Spinal cord (tissue), 10 donors: Measurements from ENCODE around the gene MRS2. TPM values are rescaled to one million over a fixed set of nuclear protein-coding genes. Genes with fewer than 3 reads are reported as not detected.

Source experiments
- DNase-seq, 6 donors: peaks; one replicate each; pipeline versions ENCODE4 v3.0.0 to v3.0.0-alpha.2; 2013 to 2015; ENCODE audit warnings: low spot score in 6 of 6, low read depth in 4 of 6
- H3K27ac ChIP-seq: one replicate; pipeline ENCODE4 v1.5.1; 2013; ENCODE audit warnings: low read depth, low read length, control low read depth
- H3K27me3 ChIP-seq: one replicate; pipeline ENCODE4 v1.6.1; 2013; ENCODE audit warnings: low read length; ENCODE audit not compliant: control insufficient read depth, insufficient read depth
- H3K36me3 ChIP-seq: one replicate; pipeline ENCODE4 v1.6.1; 2013; ENCODE audit warnings: low read length; ENCODE audit not compliant: control insufficient read depth, insufficient read depth
- H3K4me1 ChIP-seq: one replicate; pipeline ENCODE4 v1.6.1; 2013; ENCODE audit warnings: low read length; ENCODE audit not compliant: control insufficient read depth, insufficient read depth
- H3K4me3 ChIP-seq: one replicate; pipeline ENCODE4 v1.5.1; 2013; ENCODE audit warnings: low read depth, low read length, control low read depth
- H3K9me3 ChIP-seq: one replicate; pipeline ENCODE4 v1.6.1; 2013; ENCODE audit warnings: low read length; ENCODE audit not compliant: control insufficient read depth, insufficient read depth
- WGBS: methylation state at CpG from one replicate; pipeline ENCODE4 v1.1.5; 2013; ENCODE audit warnings: missing lambda C conversion rate; ENCODE audit not compliant: insufficient coverage; 5-methylcytosine and 5-hydroxymethylcytosine counted together
- long read RNA-seq, 4 donors: transcript quantifications; one replicate each; lab custom pipeline, GENCODE V29; 2026
- polyA plus RNA-seq, 2 donors: library from polyadenylated mRNA; unstranded; fragments of 120-200 nt; gene quantifications; one replicate each; pipeline ENCODE4 v1.2.1, GENCODE V29; 2013; ENCODE audit not compliant: insufficient read length in 2 of 2
- total RNA-seq, 2 donors: library from RNA; depleted of rRNA in 1 of 2; stranded (reverse); fragments of 120-200 nt in 1 of 2; fragments of >200 nt in 1 of 2; gene quantifications; one replicate each; pipeline versions ENCODE4 v1.2.3 to v1.2.4, GENCODE V29; 2013 to 2014
- donor health status: healthy.

Gene MRS2, protein sequence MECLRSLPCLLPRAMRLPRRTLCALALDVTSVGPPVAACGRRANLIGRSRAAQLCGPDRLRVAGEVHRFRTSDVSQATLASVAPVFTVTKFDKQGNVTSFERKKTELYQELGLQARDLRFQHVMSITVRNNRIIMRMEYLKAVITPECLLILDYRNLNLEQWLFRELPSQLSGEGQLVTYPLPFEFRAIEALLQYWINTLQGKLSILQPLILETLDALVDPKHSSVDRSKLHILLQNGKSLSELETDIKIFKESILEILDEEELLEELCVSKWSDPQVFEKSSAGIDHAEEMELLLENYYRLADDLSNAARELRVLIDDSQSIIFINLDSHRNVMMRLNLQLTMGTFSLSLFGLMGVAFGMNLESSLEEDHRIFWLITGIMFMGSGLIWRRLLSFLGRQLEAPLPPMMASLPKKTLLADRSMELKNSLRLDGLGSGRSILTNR
- total RNA-seq, result 10 to 100 TPM; 20.7 to 22.5 TPM
- polyA plus RNA-seq, result 10 to 100 TPM; 22.8 to 25.4 TPM
- long read RNA-seq, donor 1, transcript MRS2-203 (11 exons, 3,313 nt), result major isoform, 5 of 9 reads
- long read RNA-seq, donor 1, partial matches to known transcripts, result 0 of 9 reads
- long read RNA-seq, donor 1, other reads (novel, unspliced or antisense), result 0 of 9 reads
- long read RNA-seq, donor 2, result 0 reads
- long read RNA-seq, donor 3, partial matches to known transcripts, result 0 of 3 reads
- long read RNA-seq, donor 3, other reads (novel, unspliced or antisense), result 0 of 3 reads
- long read RNA-seq, donor 4, partial matches to known transcripts, result 5 of 10 reads
- long read RNA-seq, donor 4, other reads (novel, unspliced or antisense), result 0 of 10 reads

DNA sequence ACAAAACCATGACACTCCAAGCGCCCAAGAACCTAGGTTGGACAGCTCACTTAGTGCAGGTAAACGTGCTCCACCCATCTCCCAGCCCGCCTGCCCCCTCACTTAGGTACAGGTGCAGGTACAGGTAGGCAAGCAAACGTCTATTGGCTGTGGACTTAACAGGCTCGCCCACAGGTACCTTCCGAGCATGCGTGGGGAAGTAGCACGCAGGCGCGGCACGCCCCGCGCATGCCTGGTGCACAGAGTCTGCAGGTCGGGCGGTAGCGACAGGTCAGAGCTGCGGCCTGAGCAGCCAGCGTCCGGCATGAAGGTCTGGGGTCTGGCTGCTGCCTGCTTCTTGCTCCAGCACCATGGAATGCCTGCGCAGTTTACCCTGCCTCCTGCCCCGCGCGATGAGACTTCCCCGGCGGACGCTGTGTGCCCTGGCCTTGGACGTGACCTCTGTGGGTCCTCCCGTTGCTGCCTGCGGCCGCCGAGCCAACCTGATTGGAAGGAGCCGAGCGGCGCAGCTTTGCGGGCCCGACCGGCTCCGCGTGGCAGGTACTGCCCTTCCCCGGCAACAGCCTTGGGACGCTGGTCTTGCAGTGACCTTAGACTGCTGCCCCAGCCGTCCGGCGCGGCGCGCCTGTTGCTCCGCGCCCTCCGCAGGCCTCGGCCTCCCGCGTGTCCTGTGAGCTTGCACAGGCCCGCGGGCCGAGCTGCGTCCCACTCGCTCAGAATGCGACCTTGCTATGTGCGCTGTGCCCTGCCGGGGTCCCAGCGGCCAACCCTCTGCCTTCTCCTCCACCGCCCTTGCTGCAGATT lies at the start of gene MRS2:
Gene MRS2, plus strand, starts transcription at position 240 of the 804 bp plus-strand sequence. Its CDS starts 111 bp downstream, at position 351.
- WGBS, result under 1% methylated on average over 62 of the region's 63 CpGs
- H3K27me3 ChIP-seq, result no peaks in the 10 kb centered on the region
- H3K4me1 ChIP-seq, result no peaks in the 10 kb centered on the region
- H3K4me3 ChIP-seq, result peak within 1 kb of the TSS; percentile 90
- DNase-seq, result peak; percentile 69 to 97 (median 83)
- H3K27ac ChIP-seq, result peak within 1 kb of the TSS; percentile 73
- no peaks in the 10 kb centered on the region for H3K36me3 ChIP-seq
- H3K9me3 ChIP-seq, result no peaks in the 10 kb centered on the region

DNA sequence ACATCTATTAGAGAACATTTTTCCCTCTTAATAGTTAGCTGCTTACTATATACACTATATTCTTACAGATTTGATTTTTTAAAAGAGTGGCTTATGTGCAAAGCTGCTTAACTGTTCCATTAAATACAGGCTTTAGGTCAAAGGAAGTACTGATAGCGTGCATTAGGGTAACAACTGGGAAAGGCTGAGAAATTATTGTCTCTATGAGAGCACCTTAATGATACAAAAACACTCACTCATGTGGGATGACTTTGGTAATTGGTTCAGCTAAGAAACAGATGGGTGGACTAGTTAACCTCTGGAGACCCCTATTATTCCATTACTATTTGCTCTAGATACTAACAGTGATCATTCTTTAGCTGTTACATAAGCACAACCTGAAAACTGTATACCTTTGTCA lies 48.9 kb upstream of the MRS2 start:
- Histone ChIP-seq H3K4me1 (peaks cover 13% of the 10 kb centered on the region), H3K36me3 (no peaks in the 10 kb centered on the region), H3K4me3 (no peak overlapping the region), H3K27ac (no peak overlapping the region), H3K27me3 (peaks cover 8% of the 10 kb centered on the region), H3K9me3 (no peaks in the 10 kb centered on the region)
- WGBS, result no CpG with 5 or more reads among the region's 1 CpG
- no peak for DNase-seq

DNA sequence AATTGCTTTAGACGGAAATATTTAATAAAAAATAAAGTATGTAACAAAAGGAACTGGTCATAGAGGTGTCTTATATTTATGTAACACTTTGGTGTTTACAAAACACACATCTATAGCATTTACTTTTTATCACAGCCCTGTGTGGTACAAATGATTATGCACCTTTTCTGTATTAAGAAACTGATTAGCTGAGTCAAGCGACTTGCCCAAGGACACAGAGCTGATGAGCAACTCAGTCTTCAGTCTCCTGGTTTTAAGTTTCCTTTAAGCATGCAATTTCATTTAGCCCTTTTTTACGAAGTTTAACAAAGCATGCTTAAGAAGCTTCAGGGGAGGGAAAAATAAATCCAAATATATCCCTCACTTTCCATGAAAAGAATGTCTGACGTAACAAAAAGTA lies 47.3 kb upstream of the MRS2 start:
- Histone ChIP-seq H3K4me3 (no peak overlapping the region), H3K4me1 (peaks cover 22% of the 10 kb centered on the region), H3K9me3 (no peaks in the 10 kb centered on the region), H3K27ac (no peak overlapping the region), H3K27me3 (peaks cover 8% of the 10 kb centered on the region), H3K36me3 (no peaks in the 10 kb centered on the region)
- WGBS, result no CpG with 5 or more reads among the region's 4 CpGs
- no peak for DNase-seq

DNA sequence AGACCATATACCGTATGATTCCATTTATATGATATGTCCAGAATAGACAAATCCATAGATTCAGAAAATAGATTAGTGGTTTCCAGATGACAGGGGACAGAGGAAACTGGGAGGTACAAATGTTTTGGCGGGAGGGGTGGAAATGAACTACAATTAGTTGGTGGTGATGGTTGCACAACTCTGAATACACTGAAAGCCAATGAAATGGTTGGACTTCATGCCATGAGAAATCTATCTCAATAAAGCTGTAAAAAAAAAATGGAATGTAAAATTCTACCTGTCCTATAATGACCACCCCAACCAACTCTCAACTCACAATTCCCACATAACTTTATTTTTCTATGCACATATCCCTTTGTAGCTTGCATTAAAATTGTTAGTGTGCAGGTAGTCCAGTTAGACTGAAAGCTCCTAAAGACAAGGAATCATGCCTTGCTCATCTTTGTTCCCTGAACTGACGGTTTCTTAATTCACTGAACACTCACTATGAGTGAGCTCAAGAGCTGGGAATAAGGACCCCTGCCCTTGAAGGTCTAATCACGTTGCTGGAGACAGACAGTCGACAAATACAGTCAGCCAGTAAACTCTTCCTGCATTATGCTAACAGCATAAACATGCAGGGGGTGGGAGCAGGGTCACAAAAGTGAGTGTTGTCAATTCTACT lies 46.3 kb upstream of the MRS2 start:
- Histone ChIP-seq H3K9me3 (no peaks in the 10 kb centered on the region), H3K27me3 (peaks cover 8% of the 10 kb centered on the region), H3K36me3 (no peaks in the 10 kb centered on the region), H3K27ac (no peak overlapping the region), H3K4me3 (no peak overlapping the region), H3K4me1 (peaks cover 22% of the 10 kb centered on the region)
- DNase-seq, result no peak
- WGBS, result no CpG with 5 or more reads among the region's 5 CpGs

DNA sequence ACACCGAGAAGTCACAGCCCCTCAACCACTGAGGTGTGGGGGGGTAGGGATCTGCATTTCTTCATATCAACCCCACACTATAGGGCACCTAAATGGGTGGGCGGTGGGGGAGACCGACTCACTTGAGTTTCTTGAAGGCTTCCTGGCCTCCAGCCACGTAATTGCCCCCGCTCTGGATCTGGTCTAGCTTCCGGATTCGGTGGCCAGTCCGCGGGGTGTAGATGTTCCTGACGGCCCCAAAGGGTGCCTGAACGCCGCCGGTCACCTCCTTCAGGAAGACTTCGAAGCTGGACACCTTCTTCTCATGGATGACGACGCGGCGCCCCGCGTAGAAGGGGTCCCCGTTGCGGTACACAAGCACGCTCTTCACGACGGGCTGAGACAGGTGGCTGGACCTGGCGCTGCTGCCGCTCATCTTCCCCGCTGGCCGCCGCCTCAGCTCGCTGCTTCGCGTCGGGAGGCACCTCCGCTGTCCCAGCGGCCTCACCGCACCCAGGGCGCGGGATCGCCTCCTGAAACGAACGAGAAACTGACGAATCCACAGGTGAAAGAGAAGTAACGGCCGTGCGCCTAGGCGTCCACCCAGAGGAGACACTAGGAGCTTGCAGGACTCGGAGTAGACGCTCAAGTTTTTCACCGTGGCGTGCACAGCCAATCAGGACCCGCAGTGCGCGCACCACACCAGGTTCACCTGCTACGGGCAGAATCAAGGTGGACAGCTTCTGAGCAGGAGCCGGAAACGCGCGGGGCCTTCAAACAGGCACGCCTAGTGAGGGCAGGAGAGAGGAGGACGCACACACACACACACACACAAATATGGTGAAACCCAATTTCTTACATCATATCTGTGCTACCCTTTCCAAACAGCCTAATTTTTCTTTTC lies 45.2 kb upstream of the MRS2 start, which contains the start of gene DCDC2:
Gene DCDC2, minus strand, starts transcription at position 724 of the 883 bp plus-strand sequence. Its CDS starts 309 bp downstream, at position 415.
- peak within 1 kb of the TSS; percentile 33 for H3K4me3 ChIP-seq
- DNase-seq, result peak in 2 of 6 donors; percentile 10 to 69
- H3K27me3 ChIP-seq, result peaks cover 8% of the 10 kb centered on the region
- H3K4me1 ChIP-seq, result peaks cover 22% of the 10 kb centered on the region
- H3K36me3 ChIP-seq, result no peaks in the 10 kb centered on the region
- H3K9me3 ChIP-seq, result no peaks in the 10 kb centered on the region
- 6% methylated on average over 59 of the region's 61 CpGs for WGBS
- H3K27ac ChIP-seq, result peak within 1 kb of the TSS; percentile 21

DNA sequence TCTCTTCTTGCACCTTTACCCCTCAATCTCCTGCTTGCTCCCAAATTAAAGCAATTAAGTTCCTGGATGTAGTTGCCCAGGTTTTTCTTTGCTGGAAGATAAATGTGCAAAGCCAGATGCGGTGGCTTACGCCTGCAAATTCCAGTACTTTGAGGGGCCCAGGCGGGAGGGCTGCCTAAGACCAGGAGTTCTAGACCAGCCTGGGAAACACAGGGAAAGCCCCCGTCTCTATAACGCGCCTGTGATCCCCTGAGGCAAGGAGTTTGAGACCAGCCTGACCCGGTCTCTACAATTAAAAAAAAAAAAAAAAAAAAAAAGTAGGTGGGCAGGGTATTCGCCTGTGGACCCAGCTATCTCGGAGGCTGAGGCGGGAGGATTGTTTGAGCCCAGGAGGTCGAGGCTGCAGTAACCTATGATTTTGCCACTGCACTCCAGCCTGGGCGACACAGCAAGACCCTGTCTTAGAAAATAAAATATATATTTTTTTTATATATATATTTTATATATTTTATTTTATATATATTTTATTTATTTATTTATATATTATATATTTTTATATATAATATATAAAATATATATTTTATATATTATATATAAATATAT lies 44.4 kb upstream of the MRS2 start:
- Histone ChIP-seq H3K9me3 (no peaks in the 10 kb centered on the region), H3K4me1 (peaks cover 22% of the 10 kb centered on the region), H3K4me3 (peak overlapping the region; percentile 33), H3K27ac (no peak overlapping the region), H3K36me3 (no peaks in the 10 kb centered on the region), H3K27me3 (peaks cover 8% of the 10 kb centered on the region)
- DNase-seq, result peak in 1 of 6 donors; percentile 31
- 35% methylated on average over 3 of the region's 12 CpGs for WGBS

DNA sequence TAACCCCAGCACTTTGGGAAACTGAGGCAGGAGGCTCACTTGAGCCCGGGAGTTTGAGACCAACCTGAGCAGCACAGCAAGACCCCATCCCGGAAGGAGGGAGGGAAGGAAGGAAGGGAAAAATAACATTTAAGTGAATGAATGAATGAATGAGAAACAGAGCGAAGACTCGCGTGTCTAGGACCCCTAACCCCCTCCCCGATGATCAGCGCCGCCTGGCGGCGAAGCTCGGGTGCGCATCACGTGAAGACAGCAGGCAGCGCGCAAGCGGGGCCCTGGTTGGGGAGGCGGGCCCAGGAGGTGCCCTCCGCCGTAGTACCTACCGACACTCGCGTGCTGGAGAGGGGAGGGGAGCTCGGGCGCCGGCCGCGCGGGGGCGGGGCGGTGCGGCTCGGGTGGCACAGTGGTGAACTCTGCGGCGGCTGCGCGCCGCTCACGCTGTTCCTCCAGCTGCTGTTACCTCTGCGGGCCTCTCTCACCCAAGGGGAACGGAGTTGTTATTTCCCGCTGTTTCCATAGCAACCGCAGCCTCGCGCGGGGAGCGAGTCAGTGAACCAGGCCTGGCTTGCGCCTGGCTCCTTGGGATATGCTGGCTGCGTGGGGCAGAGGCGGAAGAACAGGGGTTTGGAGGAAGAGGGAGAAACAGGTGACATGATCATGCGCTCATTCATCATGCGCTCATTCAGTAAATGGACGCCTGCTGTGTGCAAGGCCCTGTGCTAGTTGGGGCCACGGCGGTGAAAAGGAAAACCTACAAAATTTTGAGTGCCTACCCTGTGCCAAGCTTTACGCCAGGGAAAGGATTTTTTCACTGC lies 42.9 kb upstream of the MRS2 start:
- WGBS, result 2% methylated on average over 50 of the region's 55 CpGs
- Histone ChIP-seq H3K36me3 (no peaks in the 10 kb centered on the region), H3K9me3 (no peaks in the 10 kb centered on the region), H3K4me1 (peaks cover 22% of the 10 kb centered on the region), H3K27me3 (peaks cover 8% of the 10 kb centered on the region), H3K4me3 (peak overlapping the region; percentile 52), H3K27ac (no peak overlapping the region)
- DNase-seq, result peak; percentile 69 to 98 (median 76)
